ENCODE measurements around the gene DPYSL5. TPM values are rescaled to one million over a fixed set of nuclear protein-coding genes. Genes with fewer than 3 reads are reported as not detected.

The DPYSL5 gene
- total RNA-seq, 1 donor from 2014 or later = not detected

- ATAC-seq (ENCODE audit: low read depth) (no peak), DNase-seq (no peak)
- TF ChIP-seq CTCF (IDR thresholded peaks at IDR 0.05) = no peak
- peaks cover 16% of the 10 kb centered on the region for H3K27me3 Mint-ChIP-seq
- CTCF ChIA-PET = interaction anchor here (1.1 to 1.3 kb wide), 3 partner anchors 8 to 10 kb away, joined by 3 to 4 read pairs (median 3); no protein-coding TSS in a partner anchor
- H3K36me3 Mint-ChIP-seq (ENCODE audit: low read depth) = no peaks in the 10 kb centered on the region
- intact Hi-C loops (cut with micrococcal nuclease) = no loop called here
- no peak overlapping the region for H3K27ac Mint-ChIP-seq
- H3K4me3 Mint-ChIP-seq = no peak overlapping the region
- H3K4me1 Mint-ChIP-seq = no peaks in the 10 kb centered on the region
- POLR2A ChIA-PET = no interaction called here
- no peaks in the 10 kb centered on the region for H3K9me3 Mint-ChIP-seq
Measured at GRCh38 chr2:26932974-26933373, 85.0 kb downstream of the DPYSL5 start.

GRCh38 chr2:26933431-26934334 is 85.8 kb downstream of the DPYSL5 start:
- Mint-ChIP-seq H3K27me3 (peaks cover 14% of the 10 kb centered on the region), H3K9me3 (no peaks in the 10 kb centered on the region), H3K4me1 (no peaks in the 10 kb centered on the region), H3K36me3 (ENCODE audit: low read depth) (no peaks in the 10 kb centered on the region), H3K4me3 (no peak overlapping the region), H3K27ac (no peak overlapping the region)
- intact Hi-C loops (cut with micrococcal nuclease) = no loop called here
- ChIA-PET POLR2A (no interaction called here), CTCF (interaction anchor here (1.2 to 1.3 kb wide), 2 partner anchors 9 to 11 kb away, joined by 3 to 4 read pairs; no protein-coding TSS in a partner anchor)
- ATAC-seq (ENCODE audit: low read depth) (no peak), DNase-seq (no peak)
- no peak for TF ChIP-seq CTCF (IDR thresholded peaks at IDR 0.05)

- no peaks in the 10 kb centered on the region for H3K9me3 Mint-ChIP-seq
- intact Hi-C loops (cut with micrococcal nuclease) = no loop called here
- no peak for TF ChIP-seq CTCF (IDR thresholded peaks at IDR 0.05)
- POLR2A ChIA-PET = no interaction called here
- ATAC-seq (ENCODE audit: low read depth) = no peak
- H3K27ac Mint-ChIP-seq = no peak overlapping the region
- H3K27me3 Mint-ChIP-seq = peaks cover 11% of the 10 kb centered on the region
- no peak for DNase-seq
- H3K4me1 Mint-ChIP-seq = no peaks in the 10 kb centered on the region
- H3K36me3 Mint-ChIP-seq (ENCODE audit: low read depth) = no peaks in the 10 kb centered on the region
- H3K4me3 Mint-ChIP-seq = no peak overlapping the region
- CTCF ChIA-PET = no interaction called here
Measured at GRCh38 chr2:26934335-26934724, 86.4 kb downstream of the DPYSL5 start.

GRCh38 chr2:26934985-26935384 is 87.1 kb downstream of the DPYSL5 start:
- Mint-ChIP-seq H3K4me1 (no peaks in the 10 kb centered on the region), H3K4me3 (no peak overlapping the region)
- CTCF ChIA-PET = no interaction called here

More at GRCh38 chr2:26934985-26935384, 87.1 kb downstream of the DPYSL5 start:
- TF ChIP-seq CTCF (IDR thresholded peaks at IDR 0.05) = no peak
- POLR2A ChIA-PET = no interaction called here
- intact Hi-C loops (cut with micrococcal nuclease) = no loop called here
- Mint-ChIP-seq H3K9me3 (no peaks in the 10 kb centered on the region), H3K36me3 (ENCODE audit: low read depth) (no peaks in the 10 kb centered on the region), H3K27ac (no peak overlapping the region), H3K27me3 (peaks cover 6% of the 10 kb centered on the region)
- no peak for DNase-seq
- ATAC-seq (ENCODE audit: low read depth) = no peak
